Thyroid gland (tissue), 4 donors: ENCODE measurements around the gene RFX8.

Experiments
- CTCF ChIP-seq, 6 experiments: fragments of 200-600 bp in 3 of 6; fragments of 450-650 bp in 3 of 6; sonication (generic) in 3 of 6; IDR thresholded peaks; one replicate each; pipeline ENCODE4 v1.5.1; 2016 to 2019; ENCODE audit warnings: antibody characterized with exemption in 6 of 6, mild to moderate bottlenecking in 2 of 6, inconsistent platforms in 1 of 6, moderate library complexity in 1 of 6
- POLR2A ChIP-seq, 2 donors: fragments of 450-650 bp; IDR thresholded peaks; one replicate each; pipeline ENCODE4 v1.6.1; 2017; ENCODE audit warnings: antibody characterized with exemption in 2 of 2, mild to moderate bottlenecking in 2 of 2, moderate library complexity in 1 of 2

- TF ChIP-seq CTCF (IDR thresholded peaks at IDR 0.05) (no peak), POLR2A (IDR thresholded peaks at IDR 0.05) (no peak)
These were observed 45.5 kb downstream of the RFX8 start for GRCh38 chr2:101429453-101429852.
